GM19240 (cell line): ENCODE data around the gene NAT9.

ENCODE experiments used
- DNase-seq: peaks from one replicate; pipeline ENCODE4 v3.0.0; 2011; ENCODE audit warnings: low spot score; ENCODE audit not compliant: insufficient read length

Gene NAT9

DNA sequence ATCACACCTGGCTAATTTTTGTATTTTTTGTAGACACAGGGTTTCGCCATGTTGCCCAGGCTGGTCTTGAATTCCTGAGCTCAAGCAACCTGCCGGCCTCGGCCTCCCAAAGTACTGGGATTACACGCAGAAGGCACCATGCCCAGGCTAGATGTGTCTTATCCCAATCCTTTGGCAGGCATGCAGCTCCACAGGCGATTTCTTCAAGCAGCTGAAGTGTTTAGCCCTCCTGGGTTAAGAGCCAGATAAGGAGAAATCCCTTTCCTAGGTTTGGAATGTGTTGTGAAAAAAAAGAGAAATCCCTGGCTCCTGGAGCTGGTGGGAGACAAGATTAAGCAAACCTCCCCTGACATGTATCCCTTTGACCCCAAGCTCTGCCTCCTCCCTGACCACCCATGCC lies 29.8 kb downstream of the NAT9 start:
- no peak for DNase-seq

- DNase-seq = no peak
Observed at GRCh38 chr17:74745548-74746177, 30.5 kb downstream of the NAT9 start.

DNA sequence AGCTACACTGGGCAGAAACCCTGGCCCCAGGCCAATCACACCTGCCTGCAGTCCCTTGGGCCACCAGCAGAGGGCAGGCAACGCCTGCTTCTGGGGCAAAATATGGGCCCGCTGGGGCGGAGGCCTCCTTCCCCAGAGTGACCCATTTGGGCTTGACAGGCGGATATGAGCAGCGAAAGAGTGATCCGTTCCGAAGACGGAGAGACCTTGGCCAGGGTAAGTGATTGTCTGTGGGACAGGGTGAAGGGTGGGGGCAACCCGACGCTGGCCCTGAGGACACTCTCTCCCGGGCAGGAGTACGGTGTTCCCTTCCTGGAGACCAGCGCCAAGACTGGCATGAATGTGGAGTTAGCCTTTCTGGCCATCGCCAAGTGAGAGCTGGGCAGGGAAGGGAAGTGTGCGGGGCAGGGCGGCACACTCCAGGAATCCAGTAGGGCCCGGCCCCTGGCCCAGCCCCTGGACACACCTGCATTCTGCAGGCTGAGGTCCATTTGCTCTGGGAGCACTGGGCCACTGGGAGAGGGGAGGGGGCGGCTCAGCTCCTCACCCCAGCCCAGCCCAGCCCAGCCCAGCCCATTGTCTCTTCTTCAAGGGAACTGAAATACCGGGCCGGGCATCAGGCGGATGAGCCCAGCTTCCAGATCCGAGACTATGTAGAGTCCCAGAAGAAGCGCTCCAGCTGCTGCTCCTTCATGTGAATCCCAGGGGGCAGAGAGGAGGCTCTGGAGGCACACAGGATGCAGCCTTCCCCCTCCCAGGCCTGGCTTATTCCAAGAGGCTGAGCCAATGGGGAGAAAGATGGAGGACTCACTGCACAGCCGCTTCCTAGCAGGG lies 31.2 kb downstream of the NAT9 start:
- DNase-seq = no peak

- no peak for DNase-seq
Observed at GRCh38 chr17:74744349-74744713, 31.8 kb downstream of the NAT9 start.

DNA sequence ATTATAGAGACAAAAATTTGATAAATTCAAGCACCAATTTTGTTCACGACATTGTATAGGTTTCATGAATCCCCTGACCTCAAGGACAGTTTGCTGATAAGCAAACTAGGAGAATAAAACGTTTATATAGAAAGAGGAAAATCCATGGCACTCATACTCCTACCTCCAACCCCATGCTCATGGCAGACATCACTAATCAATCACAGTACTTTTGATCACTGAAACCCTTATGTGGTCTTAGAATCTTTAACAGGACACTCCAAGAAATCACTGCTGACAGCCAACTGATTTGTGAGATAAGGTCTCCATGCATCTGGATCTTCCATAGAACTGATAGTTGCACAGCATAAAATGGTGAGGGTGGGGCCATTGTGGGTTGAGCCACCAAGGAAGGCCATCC lies 32.4 kb downstream of the NAT9 start:
- DNase-seq = no peak

GRCh38 chr17:74742978-74743545 lies 33.1 kb downstream of the NAT9 start:
- no peak for DNase-seq

DNA sequence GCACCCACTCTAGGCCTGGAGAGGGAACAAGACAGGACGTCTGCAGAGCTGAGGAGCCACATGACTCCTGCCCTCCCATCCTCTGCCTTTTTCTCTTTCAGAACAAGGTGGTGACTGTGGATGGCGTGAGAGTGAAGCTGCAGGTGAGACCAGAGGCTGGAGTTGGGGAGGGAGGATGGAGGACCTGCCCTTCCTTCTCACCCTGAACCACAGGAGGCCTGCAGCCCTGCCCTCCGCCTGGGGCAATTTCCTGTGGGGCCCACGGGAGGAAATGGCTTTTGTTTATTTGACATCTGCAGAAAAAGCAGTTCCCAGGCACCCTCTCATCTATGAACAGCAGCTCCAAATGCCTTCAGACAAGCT lies 34.0 kb downstream of the NAT9 start:
- no peak for DNase-seq

DNA sequence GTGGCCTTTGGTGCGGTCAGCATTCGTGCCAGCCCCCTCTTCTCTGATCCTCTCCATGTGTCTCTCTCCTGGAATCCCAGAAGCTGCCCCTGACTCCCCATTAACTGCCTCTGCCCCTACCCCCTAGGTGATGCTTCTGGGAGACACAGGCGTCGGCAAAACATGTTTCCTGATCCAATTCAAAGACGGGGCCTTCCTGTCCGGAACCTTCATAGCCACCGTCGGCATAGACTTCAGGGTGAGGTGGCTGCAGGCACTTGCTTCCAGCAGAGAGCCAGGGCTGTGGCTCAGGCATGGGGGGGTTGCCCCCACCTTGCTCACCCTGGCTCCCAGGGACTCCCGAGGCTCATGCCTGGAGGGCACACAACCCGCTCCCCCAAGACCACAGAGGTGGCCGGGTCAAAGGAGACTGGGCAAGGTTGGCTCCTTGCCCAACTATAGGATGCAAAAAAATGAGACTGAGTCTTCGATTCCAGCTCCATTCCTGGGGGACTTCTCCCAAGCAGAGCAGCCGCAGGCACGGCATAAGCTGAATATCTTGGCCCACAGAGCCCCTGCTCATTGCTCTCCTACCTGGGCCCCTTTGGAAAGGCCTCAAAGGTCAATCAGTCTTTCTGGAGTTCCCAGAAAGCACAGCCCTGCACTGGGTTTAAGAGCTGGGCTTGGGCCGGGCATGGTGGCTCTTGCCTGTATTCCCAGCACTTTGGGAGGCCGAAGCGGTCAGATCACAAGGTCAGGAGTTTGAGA lies 35.3 kb downstream of the NAT9 start:
- no peak for DNase-seq

DNA sequence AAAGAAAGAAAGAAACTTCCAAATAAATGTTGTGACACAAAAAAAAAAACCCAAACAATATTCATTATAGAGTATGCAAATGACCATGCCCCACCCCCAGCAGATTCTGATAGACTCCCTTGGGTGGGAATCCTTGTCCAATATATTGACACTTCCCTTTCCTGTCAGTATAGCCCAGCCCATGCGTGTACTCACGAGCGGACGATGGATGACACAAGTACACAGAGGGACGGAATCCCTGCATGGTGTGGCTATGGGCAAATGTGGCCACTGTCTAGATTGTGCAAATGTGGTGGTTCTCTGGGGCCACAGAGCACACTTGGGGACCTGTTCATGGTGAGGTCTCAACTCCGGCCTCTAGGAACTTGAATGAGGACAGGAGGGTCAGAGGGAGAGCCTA lies 36.0 kb downstream of the NAT9 start:
- DNase-seq = no peak

GRCh38 chr17:74739227-74739831 lies 36.8 kb downstream of the NAT9 start:
- DNase-seq = no peak

DNA sequence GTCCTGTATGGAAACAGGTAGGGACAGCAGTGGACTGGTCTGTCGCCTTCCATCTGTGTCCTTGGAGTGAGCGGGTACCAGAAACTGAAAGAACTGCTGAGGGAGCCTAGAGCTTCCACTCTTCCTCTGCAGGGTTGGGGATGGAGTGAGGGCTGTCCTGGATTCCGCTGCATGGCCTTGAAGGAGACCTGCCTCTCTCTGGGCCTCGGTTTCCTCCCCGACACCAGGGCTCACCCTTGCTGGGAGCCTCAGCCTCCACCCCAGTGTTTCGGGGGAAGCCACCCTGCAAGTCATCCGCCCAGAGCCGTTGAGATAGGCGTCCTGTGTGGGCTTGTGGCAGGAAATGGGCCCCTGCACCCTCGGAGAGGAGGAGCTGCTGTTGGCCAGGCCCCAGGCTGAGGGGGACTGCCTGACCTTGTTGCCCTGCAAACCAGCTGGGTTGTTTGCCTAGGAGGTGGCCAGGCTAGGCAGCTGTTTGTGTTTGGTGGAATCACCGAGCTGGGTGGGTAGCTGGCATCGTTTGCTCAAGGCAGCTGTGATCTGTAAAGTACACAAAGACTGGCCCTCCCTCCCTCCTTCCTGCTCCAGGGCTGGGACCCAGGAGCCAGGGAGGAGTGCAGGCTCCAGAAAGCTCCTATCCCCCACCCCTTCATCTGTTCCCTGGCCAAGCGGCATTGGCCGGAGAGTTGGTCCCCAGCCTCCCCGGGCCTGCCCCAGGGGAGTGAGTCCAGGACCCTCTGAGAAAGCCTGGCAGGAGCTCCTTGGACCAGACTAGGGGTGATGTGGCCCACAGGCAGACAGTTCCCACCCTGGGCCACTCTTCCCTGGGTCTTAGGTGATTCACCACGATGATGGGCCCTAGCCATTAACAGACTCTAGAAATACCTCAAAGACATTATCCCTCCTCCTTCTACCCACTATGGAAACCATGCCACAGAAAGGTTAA lies 37.8 kb downstream of the NAT9 start:
- DNase-seq = no peak

DNA sequence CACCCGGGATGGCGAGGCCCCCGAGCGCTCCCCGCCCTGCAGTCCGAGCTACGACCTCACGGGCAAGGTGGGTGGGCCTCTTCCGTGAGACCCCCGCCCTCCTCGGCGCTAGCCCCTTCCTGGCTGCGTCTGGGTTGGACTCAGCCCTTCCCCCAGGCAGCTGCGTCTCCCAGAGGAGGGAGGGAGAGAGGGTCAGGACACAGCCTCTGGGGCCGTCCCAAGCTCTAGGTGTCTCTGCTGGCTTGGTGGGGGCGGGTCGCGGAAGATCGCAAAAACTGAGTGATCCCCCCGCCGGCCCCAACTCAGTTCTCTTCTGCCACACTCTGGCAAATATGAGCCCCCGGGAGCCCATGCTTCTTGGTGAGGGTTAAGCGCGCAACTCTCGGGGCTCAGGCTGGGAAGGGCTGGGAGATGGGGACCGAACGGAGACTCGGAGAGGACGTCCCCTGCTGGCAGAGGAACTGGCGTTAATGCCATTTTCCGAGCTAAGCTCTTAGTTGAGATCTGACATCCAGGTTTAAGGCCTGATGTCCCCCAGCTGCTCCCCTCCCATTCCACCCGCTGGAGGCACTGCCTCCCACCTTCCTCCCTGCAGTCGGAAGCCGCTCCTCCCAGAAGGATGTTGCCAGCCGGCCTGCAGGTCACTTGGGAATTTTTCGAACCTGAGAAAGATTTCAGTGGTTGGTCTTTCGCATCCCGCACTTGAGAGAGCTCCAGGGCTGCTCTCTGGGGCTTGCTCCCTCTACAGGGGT lies 38.7 kb downstream of the NAT9 start:
- DNase-seq = no peak

DNA sequence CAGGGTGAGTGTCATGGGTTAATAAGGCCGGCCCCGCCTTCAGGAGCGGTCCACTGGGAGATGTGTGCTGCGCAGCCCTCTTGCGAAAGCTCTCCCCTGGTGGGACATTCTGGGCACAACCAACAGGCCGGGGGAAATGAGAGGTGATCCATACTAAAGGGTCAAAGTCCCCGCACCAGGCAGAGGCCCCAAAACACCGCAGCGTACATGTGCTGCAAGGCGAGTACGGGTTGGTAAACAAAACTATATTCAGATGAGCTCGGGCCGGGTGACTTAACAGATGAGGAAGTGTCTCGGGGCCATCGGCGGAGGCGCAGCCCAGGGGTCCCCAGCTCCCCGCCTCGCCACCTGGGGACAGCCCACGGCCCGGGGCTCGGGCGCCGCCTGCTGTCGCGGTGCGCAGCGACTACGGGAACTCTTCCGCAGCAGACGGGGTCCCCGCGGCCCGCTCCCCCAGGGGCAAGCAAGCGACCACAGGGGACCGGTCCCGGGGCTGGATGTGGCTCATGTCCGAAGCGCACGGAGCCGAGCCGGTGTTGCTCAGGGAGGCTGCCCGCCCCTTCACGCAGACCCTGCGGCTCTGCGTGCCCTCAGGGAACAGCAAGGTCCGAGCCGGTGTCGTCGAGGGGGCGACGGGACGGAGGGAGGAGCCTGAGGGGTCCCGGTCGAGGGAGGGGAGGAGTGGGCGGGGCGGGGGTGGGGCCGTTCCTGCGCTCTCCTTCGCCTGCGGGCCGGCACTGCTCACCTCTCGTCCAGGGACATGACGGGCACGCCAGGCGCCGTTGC lies 39.4 kb downstream of the NAT9 start, which contains the start of gene RAB37:
Gene RAB37, plus strand, starts transcription at position 744 of the 786 bp plus-strand sequence. Its CDS starts 17 bp downstream, at position 761.
- DNase-seq = no peak

DNA sequence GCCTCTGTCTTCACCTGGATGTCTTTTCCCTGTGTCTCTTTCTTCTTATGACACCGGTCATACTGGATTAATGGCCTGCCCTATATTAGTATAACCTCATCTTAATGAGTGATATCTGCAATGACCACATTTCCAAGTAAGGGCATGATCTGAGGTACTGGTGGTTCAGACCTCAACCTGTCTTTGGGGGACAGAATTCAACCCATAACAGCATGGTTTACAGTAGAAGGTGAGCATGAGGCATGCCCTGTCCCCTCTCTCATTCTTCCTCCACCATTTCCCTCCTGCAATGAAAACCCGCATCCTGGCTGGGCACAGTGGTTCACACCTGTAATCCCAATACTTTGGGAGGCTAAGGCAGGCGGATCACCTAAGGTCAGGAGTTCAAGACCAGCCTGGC lies 41.9 kb downstream of the NAT9 start:
- no peak for DNase-seq

- DNase-seq = no peak
Observed at GRCh38 chr17:74733365-74734122, 42.6 kb downstream of the NAT9 start.

- no peak for DNase-seq
Observed at GRCh38 chr17:74732042-74732867, 43.9 kb downstream of the NAT9 start.

- no peak for DNase-seq
Observed at GRCh38 chr17:74731347-74731605, 44.9 kb downstream of the NAT9 start.
